Iris pigment epithelial cell (primary cell): Measurements from ENCODE around the gene DOCK4.

Source experiments
- DNase-seq: peaks from one replicate; pipeline ENCODE4 v3.0.0-alpha.2; 2011; ENCODE audit warnings: low read depth

DOCK4 gene

GRCh38 chr7:111730476-111731300, 475.5 kb downstream of the DOCK4 start:
- DNase-seq = peak; percentile 48

- no peak for DNase-seq
Measured at GRCh38 chr7:111730057-111730456, 476.1 kb downstream of the DOCK4 start.

- DNase-seq = no peak
Measured at GRCh38 chr7:111729483-111729882, 476.7 kb downstream of the DOCK4 start.

GRCh38 chr7:111728635-111728995, 477.6 kb downstream of the DOCK4 start:
- no peak for DNase-seq

GRCh38 chr7:111727905-111728634, 478.1 kb downstream of the DOCK4 start:
- DNase-seq = no peak

- no peak for DNase-seq
Measured at GRCh38 chr7:111718886-111719285, 487.3 kb downstream of the DOCK4 start.

- peak; percentile 41 for DNase-seq
Measured at GRCh38 chr7:111711426-111712065, 494.7 kb downstream of the DOCK4 start.

- no peak for DNase-seq
Measured at GRCh38 chr7:111710839-111711380, 495.3 kb downstream of the DOCK4 start.

- DNase-seq = peak; percentile 5
Measured at GRCh38 chr7:111708072-111708471, 498.1 kb downstream of the DOCK4 start.

GRCh38 chr7:111705807-111706206, 500.4 kb downstream of the DOCK4 start:
- no peak for DNase-seq

GRCh38 chr7:111697771-111698170, 508.4 kb downstream of the DOCK4 start:
- DNase-seq = no peak

- DNase-seq = no peak
Measured at GRCh38 chr7:111694376-111694775, 511.8 kb downstream of the DOCK4 start.

- no peak for DNase-seq
Measured at GRCh38 chr7:111690364-111691111, 515.7 kb downstream of the DOCK4 start.

GRCh38 chr7:111685349-111685748, 520.9 kb downstream of the DOCK4 start:
- no peak for DNase-seq

- no peak for DNase-seq
Measured at GRCh38 chr7:111682588-111683340, 523.4 kb downstream of the DOCK4 start.

GRCh38 chr7:111681242-111681641, 525.0 kb downstream of the DOCK4 start:
- DNase-seq = no peak

- DNase-seq = no peak
Measured at GRCh38 chr7:111678986-111679385, 527.2 kb downstream of the DOCK4 start.

GRCh38 chr7:111678281-111678680, 527.9 kb downstream of the DOCK4 start:
- peak; percentile 31 for DNase-seq

GRCh38 chr7:111677848-111678247, 528.4 kb downstream of the DOCK4 start:
- DNase-seq = peak; percentile 10

GRCh38 chr7:111676811-111677210, 529.4 kb downstream of the DOCK4 start:
- no peak for DNase-seq
